ENCODE data around the gene PLXNB3. TPM values are rescaled to one million over a fixed set of nuclear protein-coding genes. Genes with fewer than 3 reads are reported as not detected.

The PLXNB3 gene
- total and polyA plus RNA-seq, 2 donors (not counting 1 experiment from before 2014, with no cell fraction given): 0.25 TPM; not detected in 1

GRCh38 chrX:153804621-153805020 lies 40.6 kb downstream of the PLXNB3 start:
- Histone ChIP-seq H3K4me2 (replicated peaks; ENCODE audit: low read depth, low read length, poor library complexity, severe bottlenecking) (no peak overlapping the region), H3K9me3 (ENCODE audit: control extremely low read depth in 1 of 3, control insufficient read depth in 2 of 3, insufficient read depth in 1 of 3, low read length in 2 of 3) (no peaks in the 10 kb centered on the region), H2AFZ (ENCODE audit: insufficient read depth, low read depth, low read length, poor library complexity, severe bottlenecking) (no peak overlapping the region), H3K4me3 (ENCODE audit: control extremely low read depth in 1 of 5, extremely low read depth in 1 of 5, insufficient read depth in 1 of 5, low read depth in 2 of 5, low read length in 4 of 5) (no peak overlapping the region), H3K9ac (ENCODE audit: low read length) (no peak overlapping the region), H3K79me2 (ENCODE audit: control insufficient read depth, insufficient read depth, low read length) (no peaks in the 10 kb centered on the region), H3K4me1 (ENCODE audit: control insufficient read depth in 2 of 2, insufficient read depth in 2 of 2, low read length in 2 of 2) (no peaks in the 10 kb centered on the region), H4K20me1 (ENCODE audit: control insufficient read depth, insufficient read depth, low read length, poor library complexity, severe bottlenecking) (no peaks in the 10 kb centered on the region), H3K27ac (ENCODE audit: low read length in 2 of 2) (no peak overlapping the region), H3K27me3 (replicated peaks in 1 of 4; ENCODE audit: control extremely low read depth in 1 of 4, control insufficient read depth in 3 of 4, insufficient read depth in 4 of 4, low read length in 3 of 4) (no peaks in the 10 kb centered on the region), H3K36me3 (replicated peaks in 1 of 2; ENCODE audit: control extremely low read depth in 1 of 2, control insufficient read depth in 1 of 2, extremely low read depth in 1 of 2, insufficient read depth in 2 of 2, low read length in 1 of 2) (no peaks in the 10 kb centered on the region)
- Mint-ChIP-seq H3K9me3 (ENCODE audit: insufficient read depth) (no peaks in the 10 kb centered on the region), H3K27ac (no peak overlapping the region), H3K27me3 (no peaks in the 10 kb centered on the region), H3K4me3 (no peak overlapping the region), H3K4me1 (no peaks in the 10 kb centered on the region)
- intact Hi-C loops (cut with micrococcal nuclease): no loop called here
- POLR2A ChIA-PET: no interaction called here
- TF ChIP-seq EZH2 (IDR thresholded peaks at IDR 0.05; ENCODE audit: borderline replicate concordance, insufficient read depth, low read depth, low read length, poor library complexity, severe bottlenecking) (no peak), CTCF (IDR thresholded peaks at IDR 0.05) (no peak)
- DNase-seq: no peak
- CTCF ChIA-PET: interaction anchor here (0.7 kb wide), 1 partner anchor 605 kb away, joined by 3 read pairs; the partner anchor contains the start of gene DNASE1L1
- ATAC-seq (ENCODE audit: low read depth): no peak
- 94% methylated on average over 18 of the region's 25 CpGs for WGBS (ENCODE audit: insufficient coverage)

- no peaks in the 10 kb centered on the region for H3K4me1 Mint-ChIP-seq
- Histone ChIP-seq H4K20me1 (ENCODE audit: control insufficient read depth, insufficient read depth, low read length, poor library complexity, severe bottlenecking) (no peaks in the 10 kb centered on the region), H3K4me3 (ENCODE audit: control extremely low read depth in 1 of 5, extremely low read depth in 1 of 5, insufficient read depth in 1 of 5, low read depth in 2 of 5, low read length in 4 of 5) (no peak overlapping the region), H3K27ac (ENCODE audit: low read length in 2 of 2) (no peak overlapping the region), H3K79me2 (ENCODE audit: control insufficient read depth, insufficient read depth, low read length) (no peaks in the 10 kb centered on the region), H3K36me3 (replicated peaks in 1 of 2; ENCODE audit: control extremely low read depth in 1 of 2, control insufficient read depth in 1 of 2, extremely low read depth in 1 of 2, insufficient read depth in 2 of 2, low read length in 1 of 2) (no peaks in the 10 kb centered on the region), H3K9ac (ENCODE audit: low read length) (no peak overlapping the region), H3K4me2 (replicated peaks; ENCODE audit: low read depth, low read length, poor library complexity, severe bottlenecking) (no peak overlapping the region), H3K9me3 (ENCODE audit: control extremely low read depth in 1 of 3, control insufficient read depth in 2 of 3, insufficient read depth in 1 of 3, low read length in 2 of 3) (no peaks in the 10 kb centered on the region), H2AFZ (ENCODE audit: insufficient read depth, low read depth, low read length, poor library complexity, severe bottlenecking) (no peak overlapping the region), H3K27me3 (replicated peaks in 1 of 4; ENCODE audit: control extremely low read depth in 1 of 4, control insufficient read depth in 3 of 4, insufficient read depth in 4 of 4, low read length in 3 of 4) (no peaks in the 10 kb centered on the region), H3K4me1 (ENCODE audit: control insufficient read depth in 2 of 2, insufficient read depth in 2 of 2, low read length in 2 of 2) (no peaks in the 10 kb centered on the region)
- no peak for DNase-seq
- 88% methylated on average over 13 of the region's 13 CpGs for WGBS (ENCODE audit: insufficient coverage)
- ChIA-PET POLR2A (no interaction called here), CTCF (no interaction called here)
- no peak overlapping the region for H3K27ac Mint-ChIP-seq
- intact Hi-C loops (cut with micrococcal nuclease): no loop called here
- H3K4me3 Mint-ChIP-seq: no peak overlapping the region
- no peaks in the 10 kb centered on the region for H3K27me3 Mint-ChIP-seq
- ATAC-seq (ENCODE audit: low read depth): no peak
- no peaks in the 10 kb centered on the region for H3K9me3 Mint-ChIP-seq (ENCODE audit: insufficient read depth)
- TF ChIP-seq CTCF (IDR thresholded peaks at IDR 0.05) (no peak), EZH2 (IDR thresholded peaks at IDR 0.05; ENCODE audit: borderline replicate concordance, insufficient read depth, low read depth, low read length, poor library complexity, severe bottlenecking) (no peak)
These were observed 41.4 kb downstream of the PLXNB3 start for GRCh38 chrX:153805436-153805835.

All from B cell (primary cell).